Measurements from ENCODE around the gene LSM3.
"Not testable (repeated sequence)": the region's sequence is repeated elsewhere in the genome, so short reads cannot be mapped to it uniquely, and the experiment has no call there.

The LSM3 gene

GRCh38 chr3:14210843-14211594, 32.4 kb downstream of the LSM3 start:
- in situ Hi-C loops (cut with MboI; ENCODE audit: low pct_unique_long_range_greater_than_20kb, low sequenced_read_pairs) = no loop called here
- no peak for DNase-seq

DNA sequence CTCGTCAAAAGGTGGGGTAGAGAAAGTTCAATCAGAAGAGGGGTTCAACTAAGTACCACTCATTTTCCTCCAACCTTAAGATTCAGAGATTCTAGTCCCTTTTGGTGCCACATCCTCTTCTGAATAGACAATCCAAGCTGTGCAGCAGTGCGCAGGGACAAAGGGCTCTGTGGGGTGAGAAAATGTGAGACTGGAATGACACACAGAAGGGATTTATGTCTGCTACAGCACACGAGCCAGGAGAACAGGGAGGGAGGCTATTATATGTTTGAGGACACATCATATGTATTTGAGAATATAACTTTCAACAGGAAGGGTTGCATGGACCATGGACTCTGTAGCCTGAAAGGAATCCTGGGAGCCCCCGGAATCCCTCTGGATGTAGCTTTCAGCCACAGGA, 33.0 kb downstream of the LSM3 start:
- no peak for DNase-seq
- in situ Hi-C loops (cut with MboI; ENCODE audit: low pct_unique_long_range_greater_than_20kb, low sequenced_read_pairs) = no loop called here

GRCh38 chr3:14212032-14212431, 33.4 kb downstream of the LSM3 start:
- in situ Hi-C loops (cut with MboI; ENCODE audit: low pct_unique_long_range_greater_than_20kb, low sequenced_read_pairs) = no loop called here
- no peak for DNase-seq

DNA sequence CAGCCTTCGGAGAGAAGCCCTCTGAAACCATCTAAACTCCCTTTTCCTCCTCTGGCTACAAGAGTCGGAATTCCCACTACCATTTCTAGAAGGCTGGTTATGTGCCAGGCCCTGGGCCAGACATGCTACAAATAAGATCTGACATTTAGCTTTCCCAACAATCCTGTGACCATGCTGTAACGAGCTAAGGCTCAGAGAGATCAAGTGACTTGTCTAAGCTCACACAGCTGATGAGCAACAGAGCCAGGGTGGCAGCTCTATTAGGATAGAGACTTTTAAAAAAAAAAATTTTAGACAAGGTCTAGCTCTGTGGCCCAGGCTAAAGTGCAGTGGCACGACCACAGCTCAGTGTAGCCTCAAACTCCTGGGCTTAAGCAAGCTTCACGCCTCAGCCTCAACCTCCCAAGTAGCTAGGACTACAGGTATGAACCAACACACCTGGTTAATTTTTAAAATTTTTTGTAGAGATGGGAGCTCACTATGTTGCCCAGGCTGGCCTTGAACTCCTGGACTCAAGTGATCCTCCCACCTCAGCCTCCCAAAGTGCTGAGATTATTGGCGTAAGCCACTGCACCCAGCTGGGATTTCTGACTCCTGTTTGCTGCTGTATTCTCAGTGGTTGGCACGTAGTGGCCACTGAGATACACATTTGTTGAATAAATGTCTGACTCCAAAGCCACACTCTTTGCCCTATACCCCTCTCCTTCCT, 34.6 kb downstream of the LSM3 start:
- in situ Hi-C loops (cut with MboI; ENCODE audit: low pct_unique_long_range_greater_than_20kb, low sequenced_read_pairs) = no loop called here
- no peak for DNase-seq

DNA sequence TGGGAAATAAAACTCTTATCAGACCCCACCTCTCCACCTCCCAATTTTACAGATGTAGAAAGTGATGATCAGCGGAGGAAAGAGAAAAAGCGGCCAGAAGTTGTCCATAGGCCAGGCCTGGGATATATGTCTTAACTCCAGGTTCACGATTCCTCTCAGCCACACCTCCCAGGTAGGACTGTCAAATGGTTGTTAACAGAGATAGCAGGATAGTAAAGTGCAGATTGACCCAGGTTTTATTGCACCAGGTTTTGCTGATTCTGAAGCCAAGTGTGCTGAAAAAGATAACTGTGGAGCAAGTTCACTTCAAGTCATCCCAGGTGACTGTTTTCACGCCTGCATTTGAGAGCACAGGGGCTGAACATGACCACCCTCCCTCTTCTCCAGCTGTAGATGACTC, 36.1 kb downstream of the LSM3 start:
- in situ Hi-C loops (cut with MboI; ENCODE audit: low pct_unique_long_range_greater_than_20kb, low sequenced_read_pairs) = no loop called here
- DNase-seq = no peak

DNA sequence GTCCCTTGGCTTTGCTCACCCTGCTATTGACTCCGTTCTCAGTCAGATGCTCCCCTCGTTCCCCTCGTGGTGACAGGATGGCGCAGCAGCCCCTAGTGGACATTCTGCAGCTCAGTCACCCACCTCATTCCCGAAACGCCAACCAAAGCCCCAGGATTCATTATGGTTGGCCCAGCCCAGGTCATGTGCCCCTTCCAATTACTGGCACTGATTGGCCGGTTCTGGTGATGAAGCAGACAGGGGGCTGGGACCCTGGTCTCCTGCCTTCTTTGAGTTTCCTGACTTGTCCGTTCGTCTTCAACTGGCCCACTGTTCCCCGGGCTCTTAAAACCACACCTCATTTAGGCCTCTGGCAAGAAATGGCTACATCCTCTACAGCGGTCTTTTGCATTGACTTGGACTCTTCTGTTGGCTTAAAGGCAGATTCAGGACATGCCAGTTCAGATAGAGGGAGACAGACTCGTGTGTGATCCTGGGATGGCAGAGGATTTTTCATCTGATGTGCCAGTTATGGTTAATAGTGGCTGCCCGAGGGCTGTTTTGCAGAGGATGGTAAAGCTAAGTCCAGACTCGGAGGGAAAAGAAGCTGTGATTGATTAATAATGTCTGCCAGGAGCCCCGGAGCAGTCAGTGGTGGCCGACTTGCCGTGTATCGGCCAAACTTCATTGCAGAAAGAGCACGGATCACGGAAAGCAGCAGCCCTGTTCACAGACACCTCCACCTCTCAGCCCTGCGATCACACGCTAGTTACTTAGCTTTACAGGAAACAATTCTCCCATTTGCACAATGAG, 37.8 kb downstream of the LSM3 start:
- in situ Hi-C loops (cut with MboI; ENCODE audit: low pct_unique_long_range_greater_than_20kb, low sequenced_read_pairs) = no loop called here
- no peak for DNase-seq

DNA sequence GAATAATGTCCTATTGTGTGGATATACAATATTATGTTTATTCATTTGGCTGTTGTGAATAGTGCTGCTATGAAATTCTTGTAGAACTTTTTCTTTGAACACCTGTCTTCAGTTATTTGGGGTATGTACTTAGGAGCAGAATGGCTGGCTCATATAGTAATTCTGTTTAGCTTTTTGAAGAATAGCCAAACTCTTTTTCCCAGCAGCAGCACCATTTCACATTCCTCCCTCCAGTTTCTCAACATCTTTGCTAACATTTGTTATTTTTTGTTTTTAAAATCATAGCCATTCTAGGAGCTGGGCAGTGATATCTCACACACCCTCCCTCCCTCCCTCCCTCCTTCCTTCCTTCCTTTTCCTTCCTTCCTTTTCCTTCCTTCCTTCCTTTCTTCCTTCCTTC, 39.7 kb downstream of the LSM3 start:
- in situ Hi-C loops (cut with MboI; ENCODE audit: low pct_unique_long_range_greater_than_20kb, low sequenced_read_pairs) = no loop called here

DNA sequence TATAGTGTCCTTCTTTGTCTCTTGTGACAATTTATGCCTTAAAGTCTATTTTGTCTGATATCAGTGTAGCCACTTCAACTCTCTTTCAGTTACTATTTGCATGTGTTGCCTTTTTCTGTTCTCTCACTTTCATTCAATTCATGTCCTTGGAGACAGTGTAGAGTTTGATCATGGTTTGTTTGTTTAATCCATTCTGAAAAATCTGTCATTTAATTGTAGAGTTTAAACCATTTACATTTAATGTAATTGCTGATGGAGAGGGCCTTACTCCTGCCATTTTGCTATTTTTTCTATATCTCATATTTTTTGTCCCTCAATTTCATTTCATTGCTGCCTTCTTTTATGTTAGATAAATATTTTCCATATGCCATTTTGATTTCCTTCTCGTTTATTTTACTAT, 42.3 kb downstream of the LSM3 start:
- in situ Hi-C loops (cut with MboI; ENCODE audit: low pct_unique_long_range_greater_than_20kb, low sequenced_read_pairs) = no loop called here
- no peak for DNase-seq

More for the DNA sequence above, 39.7 kb downstream of the LSM3 start:
- no peak for DNase-seq

DNA sequence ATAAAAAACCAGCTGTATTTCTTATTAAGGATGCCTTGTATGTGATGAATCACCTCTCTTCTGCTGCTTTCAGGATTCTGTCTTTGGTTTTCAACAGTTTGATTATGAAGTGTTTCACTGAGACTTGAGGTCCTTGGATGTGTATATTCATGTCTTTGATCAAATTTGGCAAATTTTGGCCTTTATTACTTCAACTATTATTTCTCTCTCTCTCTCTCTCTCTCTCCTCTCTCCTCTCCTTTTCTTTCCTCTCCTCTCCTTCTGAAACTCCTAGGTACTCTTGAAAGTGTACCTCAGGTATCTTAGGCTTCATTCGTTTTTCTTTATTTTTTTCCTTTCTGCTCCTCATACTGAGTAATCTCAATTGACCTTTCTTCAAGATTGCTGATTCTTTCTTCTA, 43.3 kb downstream of the LSM3 start:
- in situ Hi-C loops (cut with MboI; ENCODE audit: low pct_unique_long_range_greater_than_20kb, low sequenced_read_pairs) = no loop called here
- DNase-seq = no peak

DNA sequence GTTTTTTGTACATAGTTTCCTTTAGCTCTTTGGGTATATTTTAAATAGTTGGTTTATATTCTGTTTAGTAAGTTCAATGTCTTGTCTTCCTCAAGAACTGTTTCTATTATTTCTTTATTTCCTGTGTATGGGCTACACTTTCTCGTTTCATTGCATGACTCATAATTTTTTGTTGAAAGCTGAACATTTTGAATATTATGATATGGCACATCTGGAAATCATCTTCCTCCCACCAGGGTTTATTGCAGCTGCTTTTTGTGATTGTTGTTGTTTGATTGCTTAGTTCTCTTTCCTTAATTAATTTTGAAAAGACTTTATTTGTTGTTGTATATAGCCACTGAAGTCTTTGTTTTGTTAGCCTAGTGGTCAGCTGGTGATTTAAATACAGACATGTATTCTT, 43.8 kb downstream of the LSM3 start:
- in situ Hi-C loops (cut with MboI; ENCODE audit: low pct_unique_long_range_greater_than_20kb, low sequenced_read_pairs) = no loop called here
- DNase-seq = no peak

DNA sequence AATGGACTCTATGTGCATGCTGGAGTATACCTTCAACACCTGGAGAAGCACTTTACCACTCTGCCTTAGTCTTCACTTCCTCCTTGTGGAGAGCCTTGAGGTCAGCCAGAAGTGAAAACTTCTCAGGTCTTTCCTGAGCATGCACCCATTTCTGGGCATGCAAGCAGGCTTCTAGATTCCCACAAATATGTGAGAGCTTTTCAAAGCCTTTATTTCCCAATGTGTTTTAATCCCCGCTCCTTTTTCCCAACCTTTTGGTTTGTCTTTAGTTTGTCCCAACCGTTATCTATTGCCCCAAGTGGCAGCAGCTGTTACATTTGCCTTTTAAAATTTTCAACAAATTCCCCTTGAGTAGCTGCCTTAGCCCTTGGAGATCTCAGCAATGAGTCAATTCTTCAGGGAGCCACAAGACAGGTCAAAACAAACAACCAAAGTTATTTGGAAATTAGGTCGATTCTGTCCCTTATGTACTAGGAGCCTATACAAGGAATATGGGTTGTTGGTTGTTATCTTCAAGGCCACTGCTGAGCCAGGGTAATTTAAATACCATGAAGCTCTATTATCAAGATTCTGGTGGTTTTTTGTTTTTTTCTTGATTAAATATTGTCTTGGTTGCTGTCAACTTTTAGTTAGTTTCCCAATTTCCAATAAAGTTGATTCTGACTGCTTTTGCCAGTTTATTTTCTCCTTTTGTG, 44.4 kb downstream of the LSM3 start:
- in situ Hi-C loops (cut with MboI; ENCODE audit: low pct_unique_long_range_greater_than_20kb, low sequenced_read_pairs) = no loop called here
- no peak for DNase-seq

- DNase-seq = no peak
These were observed 45.0 kb downstream of the LSM3 start for GRCh38 chr3:14223595-14223994.

GRCh38 chr3:14224895-14225294, 46.3 kb downstream of the LSM3 start:
- in situ Hi-C loops (cut with MboI; ENCODE audit: low pct_unique_long_range_greater_than_20kb, low sequenced_read_pairs) = no loop called here
- no peak for DNase-seq

More at GRCh38 chr3:14223595-14223994, 45.0 kb downstream of the LSM3 start:
- in situ Hi-C loops (cut with MboI; ENCODE audit: low pct_unique_long_range_greater_than_20kb, low sequenced_read_pairs) = no loop called here

DNA sequence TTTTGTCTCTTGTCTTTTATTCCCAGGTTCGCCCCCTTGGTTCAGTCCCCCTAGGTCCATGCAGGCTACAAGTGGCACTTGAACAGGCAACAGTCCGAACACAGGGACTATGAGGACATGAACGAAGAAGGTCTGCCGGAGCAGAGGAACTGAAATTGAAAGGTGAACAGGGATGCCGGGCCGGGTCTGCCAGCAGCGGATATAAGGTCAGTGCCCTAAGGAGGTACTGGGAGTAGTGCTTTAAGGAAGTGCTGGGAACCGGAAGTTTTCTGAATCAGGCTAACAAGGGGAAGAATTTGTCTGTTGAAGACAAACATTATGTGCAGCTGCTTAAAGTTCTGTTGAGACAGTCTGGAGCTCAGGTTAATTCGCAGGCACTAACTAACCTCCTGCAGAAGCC, 46.8 kb downstream of the LSM3 start:
- in situ Hi-C loops (cut with MboI; ENCODE audit: low pct_unique_long_range_greater_than_20kb, low sequenced_read_pairs) = no loop called here

DNA sequence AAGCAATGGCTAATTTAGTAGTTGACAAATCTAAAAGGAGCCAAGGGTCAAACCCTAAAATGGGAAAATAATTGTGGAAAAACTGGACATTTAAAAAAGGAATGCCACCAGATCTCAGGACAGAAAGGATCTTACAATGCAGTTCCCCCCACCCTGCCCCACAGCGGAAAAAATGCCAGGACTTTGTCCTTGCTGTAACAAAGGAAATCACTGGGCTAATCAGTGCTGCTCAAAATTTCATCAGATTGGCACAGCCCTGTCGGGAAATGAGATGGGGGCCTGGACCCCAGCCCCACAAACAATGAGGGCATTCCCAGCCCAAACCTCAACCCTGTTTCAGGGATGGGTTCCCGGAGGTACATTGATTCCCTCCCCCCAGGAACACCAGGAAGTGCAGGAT, 47.7 kb downstream of the LSM3 start:
- in situ Hi-C loops (cut with MboI; ENCODE audit: low pct_unique_long_range_greater_than_20kb, low sequenced_read_pairs); DNase-seq: not testable (repeated sequence)

More for the DNA sequence above, 46.8 kb downstream of the LSM3 start:
- DNase-seq = peak; percentile 76

GRCh38 chr3:14227856-14228255, 49.2 kb downstream of the LSM3 start:
- DNase-seq = no peak
- in situ Hi-C loops (cut with MboI; ENCODE audit: low pct_unique_long_range_greater_than_20kb, low sequenced_read_pairs) = no loop called here

DNA sequence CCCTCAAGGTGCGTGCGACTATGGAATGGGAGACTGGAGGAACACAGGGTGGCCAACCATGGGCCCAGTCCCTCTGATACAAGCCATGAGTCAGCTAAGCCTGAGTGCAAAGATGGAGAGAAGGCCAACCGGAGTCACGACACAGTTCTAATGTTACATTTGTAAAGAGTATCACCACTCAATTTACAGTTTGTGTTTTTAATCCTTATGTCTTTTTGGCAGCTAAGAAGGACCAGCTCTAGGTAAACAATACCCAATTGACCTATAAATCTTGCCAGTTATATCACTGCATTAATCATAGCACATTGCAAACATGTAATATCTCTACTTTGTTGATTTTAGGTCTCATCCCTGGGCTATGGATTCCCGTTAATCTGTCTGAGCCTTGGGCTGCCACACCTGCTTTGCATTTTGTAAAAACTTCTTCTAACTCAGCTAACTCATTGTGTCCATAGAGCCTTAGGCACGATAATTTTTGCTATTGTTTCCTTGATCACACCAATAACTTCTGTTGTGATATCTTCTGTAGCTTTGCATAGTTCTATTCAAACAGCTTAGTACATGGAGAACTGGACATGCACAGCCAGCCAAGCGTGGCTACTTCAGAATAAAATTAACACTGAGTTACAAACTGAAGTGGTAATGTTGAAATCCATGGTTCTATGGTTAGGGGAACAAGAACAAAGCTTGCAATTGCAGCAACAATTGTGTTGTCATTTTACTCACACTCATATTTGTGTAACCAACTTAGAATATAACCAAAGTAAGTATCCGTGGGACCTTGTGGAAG, 50.3 kb downstream of the LSM3 start:
- in situ Hi-C loops (cut with MboI; ENCODE audit: low pct_unique_long_range_greater_than_20kb, low sequenced_read_pairs) = no loop called here
- no peak for DNase-seq

DNA sequence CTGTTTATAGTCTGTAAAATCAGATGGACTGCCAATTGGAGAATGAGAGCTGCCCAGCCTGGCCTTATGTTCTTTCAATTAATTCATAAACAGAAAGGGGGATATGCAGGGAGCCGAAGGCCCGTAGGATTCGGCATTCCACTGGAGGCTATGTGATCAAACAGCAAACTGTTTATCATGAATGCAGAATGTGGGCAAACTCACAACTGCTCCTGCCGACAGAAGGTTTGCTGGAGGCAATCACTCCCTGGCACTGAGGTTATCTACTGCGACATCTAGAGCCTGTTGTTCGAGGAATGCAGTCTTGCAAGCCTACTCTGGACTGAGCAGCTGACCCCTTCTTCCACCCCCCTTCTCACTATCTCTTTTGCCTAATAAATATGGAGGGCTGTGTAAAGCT, 51.1 kb downstream of the LSM3 start:
- DNase-seq = not testable (repeated sequence)

GRCh38 chr3:14230729-14231128, 52.1 kb downstream of the LSM3 start:
- DNase-seq = no peak
- in situ Hi-C loops (cut with MboI; ENCODE audit: low pct_unique_long_range_greater_than_20kb, low sequenced_read_pairs) = no loop called here

More for the DNA sequence above, 51.1 kb downstream of the LSM3 start:
- in situ Hi-C loops (cut with MboI; ENCODE audit: low pct_unique_long_range_greater_than_20kb, low sequenced_read_pairs) = not testable (repeated sequence)
